RKO (cell line): ENCODE results near the gene ETNPPL.

Experiments
- DNase-seq: peaks from one replicate; pipeline ENCODE4 v3.0.0-alpha.2; 2016; ENCODE audit warnings: low spot score

The ETNPPL gene

GRCh38 chr4:108696160-108696559 is 66.7 kb downstream of the ETNPPL start:
- no peak for DNase-seq

- DNase-seq: no peak
Measured at GRCh38 chr4:108695062-108695461, 67.8 kb downstream of the ETNPPL start.

GRCh38 chr4:108694423-108694822 is 68.4 kb downstream of the ETNPPL start:
- DNase-seq: no peak

- DNase-seq: no peak
Measured at GRCh38 chr4:108693819-108694218, 69.0 kb downstream of the ETNPPL start.

GRCh38 chr4:108693211-108693610 is 69.6 kb downstream of the ETNPPL start:
- no peak for DNase-seq
